ENCODE data around the gene MORC3.
"Not testable (repeated sequence)": the region's sequence is repeated elsewhere in the genome, so short reads cannot be mapped to it uniquely, and the experiment has no call there.

The MORC3 gene

DNA sequence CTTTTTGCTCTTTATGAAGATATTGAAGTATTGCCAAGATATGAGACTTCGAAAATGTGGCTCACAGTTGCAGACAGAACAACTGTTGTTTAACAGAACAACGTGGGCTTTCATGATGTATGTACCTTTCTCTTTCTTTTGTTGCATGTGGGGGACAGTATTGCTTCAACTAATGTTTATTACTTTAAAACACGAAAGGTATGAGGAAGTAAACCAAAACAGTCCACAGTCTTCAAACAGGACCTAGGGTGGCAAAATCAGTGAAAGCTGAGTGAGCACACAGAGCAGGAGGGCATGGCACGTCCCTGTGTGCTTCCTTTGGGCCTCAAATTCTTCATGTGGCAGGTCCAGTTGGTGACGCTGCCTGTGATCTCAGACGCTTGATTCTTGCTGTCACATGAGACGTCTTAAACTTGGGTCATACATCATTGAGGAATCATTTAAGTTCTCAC is 57.4 kb downstream of the MORC3 start:
- TF ChIP-seq, protein P1, sequence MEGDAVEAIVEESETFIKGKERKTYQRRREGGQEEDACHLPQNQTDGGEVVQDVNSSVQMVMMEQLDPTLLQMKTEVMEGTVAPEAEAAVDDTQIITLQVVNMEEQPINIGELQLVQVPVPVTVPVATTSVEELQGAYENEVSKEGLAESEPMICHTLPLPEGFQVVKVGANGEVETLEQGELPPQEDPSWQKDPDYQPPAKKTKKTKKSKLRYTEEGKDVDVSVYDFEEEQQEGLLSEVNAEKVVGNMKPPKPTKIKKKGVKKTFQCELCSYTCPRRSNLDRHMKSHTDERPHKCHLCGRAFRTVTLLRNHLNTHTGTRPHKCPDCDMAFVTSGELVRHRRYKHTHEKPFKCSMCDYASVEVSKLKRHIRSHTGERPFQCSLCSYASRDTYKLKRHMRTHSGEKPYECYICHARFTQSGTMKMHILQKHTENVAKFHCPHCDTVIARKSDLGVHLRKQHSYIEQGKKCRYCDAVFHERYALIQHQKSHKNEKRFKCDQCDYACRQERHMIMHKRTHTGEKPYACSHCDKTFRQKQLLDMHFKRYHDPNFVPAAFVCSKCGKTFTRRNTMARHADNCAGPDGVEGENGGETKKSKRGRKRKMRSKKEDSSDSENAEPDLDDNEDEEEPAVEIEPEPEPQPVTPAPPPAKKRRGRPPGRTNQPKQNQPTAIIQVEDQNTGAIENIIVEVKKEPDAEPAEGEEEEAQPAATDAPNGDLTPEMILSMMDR (IDR thresholded peaks at IDR 0.05; ENCODE audit: low read length, missing control alignments) = no peak
- H3K4me3 ChIP-seq (replicated peaks; ENCODE audit: low read depth, low read length) = no peak overlapping the region
- no peak for DNase-seq (ENCODE audit: low read depth)

GRCh38 chr21:36379251-36379650 is 59.3 kb downstream of the MORC3 start:
- no peak for DNase-seq (ENCODE audit: low read depth)
- TF ChIP-seq, protein P1 (IDR thresholded peaks at IDR 0.05; ENCODE audit: low read length, missing control alignments) = no peak
- no peak overlapping the region for H3K4me3 ChIP-seq (replicated peaks; ENCODE audit: low read depth, low read length)

DNA sequence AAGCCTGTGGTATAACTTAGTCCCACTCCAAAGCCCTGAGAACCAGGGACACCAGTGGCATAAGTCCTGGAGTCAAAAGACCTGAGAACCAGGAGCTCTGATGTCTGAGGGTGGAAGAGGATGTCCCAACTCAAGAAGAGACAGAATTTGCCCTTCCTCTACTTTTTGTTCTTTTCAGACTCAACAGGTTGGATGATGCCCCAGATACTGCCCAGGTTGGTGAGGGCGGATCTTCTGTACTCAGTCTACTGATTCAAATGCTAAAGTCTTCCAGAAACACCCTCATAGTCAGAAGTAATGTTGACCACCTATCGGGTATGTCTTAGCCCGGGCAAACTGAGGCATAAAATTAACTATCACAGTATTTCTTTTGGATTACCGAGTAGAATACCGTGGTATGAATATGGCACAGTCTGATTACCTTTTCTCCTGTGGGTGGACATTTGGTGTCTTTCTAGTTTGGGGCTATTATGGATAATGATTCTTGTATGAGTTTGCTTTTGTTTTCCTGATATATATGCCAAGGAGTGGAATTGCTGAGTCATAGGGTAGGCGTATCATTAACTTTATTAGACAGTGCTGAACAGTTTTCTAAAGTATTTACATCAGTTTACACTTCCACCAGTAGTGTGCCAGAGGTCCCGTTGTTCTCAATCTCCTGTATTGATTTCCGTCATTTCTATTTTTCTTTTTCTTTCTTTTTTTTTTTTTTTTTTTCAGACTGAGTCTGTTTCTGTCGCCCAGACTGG is 62.0 kb downstream of the MORC3 start:
- no peak for DNase-seq (ENCODE audit: low read depth)
- TF ChIP-seq, protein P1 (IDR thresholded peaks at IDR 0.05; ENCODE audit: low read length, missing control alignments) = no peak
- no peak overlapping the region for H3K4me3 ChIP-seq (replicated peaks; ENCODE audit: low read depth, low read length)

- not testable (repeated sequence) for H3K4me3 ChIP-seq (replicated peaks; ENCODE audit: low read depth, low read length); DNase-seq (ENCODE audit: low read depth)
These were observed 62.7 kb downstream of the MORC3 start for GRCh38 chr21:36382722-36383121.

DNA sequence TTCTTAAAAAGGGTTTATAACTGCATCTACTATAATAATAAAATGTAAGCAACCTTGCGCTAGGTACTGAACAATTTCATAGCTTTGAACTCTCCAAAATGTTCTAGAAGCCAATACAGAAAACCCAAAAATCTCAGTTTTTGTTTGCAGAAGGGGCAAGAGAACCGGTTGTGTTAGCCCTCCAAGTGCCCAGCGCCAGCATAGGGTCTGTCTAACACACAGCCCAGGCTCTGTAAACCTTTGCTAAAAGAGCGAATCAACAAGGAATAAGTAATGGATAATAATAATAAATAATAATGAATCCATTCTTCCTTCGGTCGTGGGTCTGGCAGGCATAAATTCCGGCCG is 64.9 kb downstream of the MORC3 start:
- no peak for DNase-seq (ENCODE audit: low read depth)
- peak overlapping the region; percentile 60 for H3K4me3 ChIP-seq (replicated peaks; ENCODE audit: low read depth, low read length)
- TF ChIP-seq, protein P1 (IDR thresholded peaks at IDR 0.05; ENCODE audit: low read length, missing control alignments) = no peak

DNA sequence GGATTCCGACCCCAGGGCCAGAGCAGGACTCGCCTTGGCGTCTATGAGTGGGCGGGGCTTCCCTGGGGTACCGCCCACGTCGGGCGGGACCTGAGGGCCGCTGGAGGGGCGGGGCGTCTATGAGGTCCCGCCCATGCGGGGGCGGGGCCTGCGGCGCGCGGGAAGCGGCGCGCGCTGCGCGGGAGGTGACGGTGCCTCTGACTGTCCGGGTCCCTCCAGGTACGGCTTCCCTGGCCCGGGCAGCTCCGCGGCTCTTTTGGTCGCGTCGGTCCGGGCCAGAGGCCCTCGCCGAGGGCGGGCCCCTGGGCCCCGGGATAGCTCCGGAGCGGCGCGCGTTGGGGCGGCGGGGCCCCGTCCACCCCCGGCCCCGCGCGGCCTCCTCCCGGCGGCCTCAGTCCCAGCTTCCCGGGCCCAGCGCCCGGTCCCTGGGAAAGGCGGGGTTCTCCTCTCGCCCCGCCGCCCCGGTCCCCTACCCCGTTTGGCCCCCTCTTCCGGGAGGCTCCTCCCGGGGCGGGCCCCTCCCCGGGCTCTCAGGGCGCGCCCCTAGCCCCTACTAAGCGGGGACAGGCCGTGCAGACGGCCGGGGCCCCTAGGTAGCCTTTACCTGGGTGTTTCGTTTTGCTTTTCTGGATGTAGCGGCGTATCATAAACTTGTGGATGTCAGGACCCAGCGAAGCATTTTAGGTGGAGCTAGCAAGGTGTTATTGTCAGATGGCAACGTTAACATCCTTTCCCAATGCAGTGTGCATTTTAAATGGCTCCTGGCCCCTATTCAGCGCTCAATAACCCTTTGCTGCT is 65.4 kb downstream of the MORC3 start, which contains the start of gene CHAF1B:
TSS of gene CHAF1B (plus strand) at position 160 of the 798 bp plus-strand sequence. CDS start 745 bp downstream, outside the sequence.
- peak within 1 kb of the TSS; percentile 60 for H3K4me3 ChIP-seq (replicated peaks; ENCODE audit: low read depth, low read length)
- peak; percentile 72 for DNase-seq (ENCODE audit: low read depth)
- TF ChIP-seq, protein P1 (IDR thresholded peaks at IDR 0.05; ENCODE audit: low read length, missing control alignments) = no peak

GRCh38 chr21:36386031-36386642 is 66.1 kb downstream of the MORC3 start:
- no peak for DNase-seq (ENCODE audit: low read depth)

More at GRCh38 chr21:36386031-36386642, 66.1 kb downstream of the MORC3 start:
- TF ChIP-seq, protein P1 (IDR thresholded peaks at IDR 0.05; ENCODE audit: low read length, missing control alignments) = no peak
- peak overlapping the region; percentile 60 for H3K4me3 ChIP-seq (replicated peaks; ENCODE audit: low read depth, low read length)

All from fibroblast of pulmonary artery (primary cell).